GM23338 (cell line): ENCODE data around the gene KCNMA1.

Experiments
- CREB1 ChIP-seq: fragments of 250-450 bp; sonication (Bioruptor Pico); IDR thresholded peaks from 2 replicates; pipeline ENCODE4 v1.5.0; 2020; ENCODE audit warnings: low read depth, mild to moderate bottlenecking, moderate library complexity
- EZH2 ChIP-seq: fragments of 200-600 bp; sonication (generic); IDR thresholded peaks from one replicate; pipeline ENCODE4 v1.8.0; 2017; ENCODE audit warnings: antibody characterized with exemption, mild to moderate bottlenecking, low read depth; ENCODE audit not compliant: unreplicated experiment
- EZH2phosphoT487 ChIP-seq: fragments of 200-600 bp; sonication (generic); IDR thresholded peaks from one replicate; pipeline ENCODE4 v1.8.1; 2018; ENCODE audit warnings: antibody characterized with exemption; ENCODE audit not compliant: unreplicated experiment
- JUNB ChIP-seq: IDR thresholded peaks from one replicate; pipeline ENCODE4 v1.6.1; 2016; ENCODE audit warnings: antibody characterized with exemption; ENCODE audit not compliant: unreplicated experiment
- NANOG ChIP-seq: IDR thresholded peaks from 2 replicates; pipeline ENCODE4 v1.6.1; 2016; ENCODE audit warnings: antibody characterized with exemption, borderline replicate concordance
- POLR2AphosphoS5 ChIP-seq: IDR thresholded peaks from 2 replicates; pipeline ENCODE4 v1.6.1; 2016; ENCODE audit warnings: antibody characterized with exemption, low read depth
- STAT1 ChIP-seq: IDR thresholded peaks from one replicate; pipeline ENCODE4 v1.6.1; 2016; ENCODE audit warnings: antibody characterized with exemption; ENCODE audit not compliant: unreplicated experiment
- ZNF114 ChIP-seq: fragments of 250-450 bp; sonication (Bioruptor Pico); IDR thresholded peaks from 2 replicates; pipeline ENCODE4 v1.5.0; 2020; ENCODE audit warnings: mild to moderate bottlenecking, moderate library complexity
- ZNF331 ChIP-seq: fragments of 250-450 bp; sonication (Bioruptor Pico); IDR thresholded peaks from 2 replicates; pipeline ENCODE4 v1.5.0; 2020; ENCODE audit warnings: low read depth, mild to moderate bottlenecking, moderate library complexity
- TF ChIP-seq, protein P1 (sequence below), 2 experiments: fragments of 200-600 bp in 1 of 2; sonication (generic) in 1 of 2; conservative IDR thresholded peaks; 2 replicates each; pipeline versions ENCODE4 v1.5.1 to v1.6.1; 2016 to 2017; ENCODE audit warnings: antibody characterized with exemption in 2 of 2, low read depth in 2 of 2, mild to moderate bottlenecking in 2 of 2, moderate library complexity in 1 of 2
- TF ChIP-seq, protein P2 (sequence below): IDR thresholded peaks from 2 replicates; pipeline ENCODE4 v1.6.1; 2016; ENCODE audit warnings: antibody characterized with exemption
- TF ChIP-seq, protein P3 (sequence below): IDR thresholded peaks from one replicate; pipeline ENCODE4 v1.6.1; 2018; ENCODE audit warnings: antibody characterized with exemption; ENCODE audit not compliant: unreplicated experiment

DNA sequence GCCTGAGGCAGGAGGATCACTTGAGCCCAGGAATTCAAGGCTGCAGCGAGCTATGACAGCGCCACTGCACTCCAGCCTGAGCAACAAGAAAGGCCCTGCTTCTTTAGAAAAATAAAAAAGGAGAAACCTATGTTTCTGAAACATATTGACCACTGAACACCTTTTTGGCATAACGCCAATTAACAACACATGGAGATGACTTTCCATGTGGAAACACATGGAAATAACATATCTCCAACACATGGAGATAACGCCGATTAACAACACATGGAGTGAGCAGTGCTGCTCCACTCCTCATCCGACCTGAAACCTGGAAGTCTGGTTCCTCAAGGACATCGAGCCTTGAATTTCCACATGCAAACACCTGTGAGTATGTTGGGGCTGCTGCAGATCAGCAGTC, 126.9 kb downstream of the KCNMA1 start:
- TF ChIP-seq, protein P1, sequence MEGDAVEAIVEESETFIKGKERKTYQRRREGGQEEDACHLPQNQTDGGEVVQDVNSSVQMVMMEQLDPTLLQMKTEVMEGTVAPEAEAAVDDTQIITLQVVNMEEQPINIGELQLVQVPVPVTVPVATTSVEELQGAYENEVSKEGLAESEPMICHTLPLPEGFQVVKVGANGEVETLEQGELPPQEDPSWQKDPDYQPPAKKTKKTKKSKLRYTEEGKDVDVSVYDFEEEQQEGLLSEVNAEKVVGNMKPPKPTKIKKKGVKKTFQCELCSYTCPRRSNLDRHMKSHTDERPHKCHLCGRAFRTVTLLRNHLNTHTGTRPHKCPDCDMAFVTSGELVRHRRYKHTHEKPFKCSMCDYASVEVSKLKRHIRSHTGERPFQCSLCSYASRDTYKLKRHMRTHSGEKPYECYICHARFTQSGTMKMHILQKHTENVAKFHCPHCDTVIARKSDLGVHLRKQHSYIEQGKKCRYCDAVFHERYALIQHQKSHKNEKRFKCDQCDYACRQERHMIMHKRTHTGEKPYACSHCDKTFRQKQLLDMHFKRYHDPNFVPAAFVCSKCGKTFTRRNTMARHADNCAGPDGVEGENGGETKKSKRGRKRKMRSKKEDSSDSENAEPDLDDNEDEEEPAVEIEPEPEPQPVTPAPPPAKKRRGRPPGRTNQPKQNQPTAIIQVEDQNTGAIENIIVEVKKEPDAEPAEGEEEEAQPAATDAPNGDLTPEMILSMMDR (conservative IDR thresholded peaks at IDR 0.05; ENCODE audit: low read depth in 2 of 2) = no peak
- TF ChIP-seq, protein P2, sequence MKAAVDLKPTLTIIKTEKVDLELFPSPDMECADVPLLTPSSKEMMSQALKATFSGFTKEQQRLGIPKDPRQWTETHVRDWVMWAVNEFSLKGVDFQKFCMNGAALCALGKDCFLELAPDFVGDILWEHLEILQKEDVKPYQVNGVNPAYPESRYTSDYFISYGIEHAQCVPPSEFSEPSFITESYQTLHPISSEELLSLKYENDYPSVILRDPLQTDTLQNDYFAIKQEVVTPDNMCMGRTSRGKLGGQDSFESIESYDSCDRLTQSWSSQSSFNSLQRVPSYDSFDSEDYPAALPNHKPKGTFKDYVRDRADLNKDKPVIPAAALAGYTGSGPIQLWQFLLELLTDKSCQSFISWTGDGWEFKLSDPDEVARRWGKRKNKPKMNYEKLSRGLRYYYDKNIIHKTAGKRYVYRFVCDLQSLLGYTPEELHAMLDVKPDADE = no peak
- TF ChIP-seq EZH2 (no peak), CREB1 (CRISPR knock-in tag) (no peak), POLR2AphosphoS5 (no peak), EZH2phosphoT487 (no peak), NANOG (no peak), ZNF331 (no peak), JUNB (no peak), ZNF114 (no peak), STAT1 (no peak)
- TF ChIP-seq, protein P3, sequence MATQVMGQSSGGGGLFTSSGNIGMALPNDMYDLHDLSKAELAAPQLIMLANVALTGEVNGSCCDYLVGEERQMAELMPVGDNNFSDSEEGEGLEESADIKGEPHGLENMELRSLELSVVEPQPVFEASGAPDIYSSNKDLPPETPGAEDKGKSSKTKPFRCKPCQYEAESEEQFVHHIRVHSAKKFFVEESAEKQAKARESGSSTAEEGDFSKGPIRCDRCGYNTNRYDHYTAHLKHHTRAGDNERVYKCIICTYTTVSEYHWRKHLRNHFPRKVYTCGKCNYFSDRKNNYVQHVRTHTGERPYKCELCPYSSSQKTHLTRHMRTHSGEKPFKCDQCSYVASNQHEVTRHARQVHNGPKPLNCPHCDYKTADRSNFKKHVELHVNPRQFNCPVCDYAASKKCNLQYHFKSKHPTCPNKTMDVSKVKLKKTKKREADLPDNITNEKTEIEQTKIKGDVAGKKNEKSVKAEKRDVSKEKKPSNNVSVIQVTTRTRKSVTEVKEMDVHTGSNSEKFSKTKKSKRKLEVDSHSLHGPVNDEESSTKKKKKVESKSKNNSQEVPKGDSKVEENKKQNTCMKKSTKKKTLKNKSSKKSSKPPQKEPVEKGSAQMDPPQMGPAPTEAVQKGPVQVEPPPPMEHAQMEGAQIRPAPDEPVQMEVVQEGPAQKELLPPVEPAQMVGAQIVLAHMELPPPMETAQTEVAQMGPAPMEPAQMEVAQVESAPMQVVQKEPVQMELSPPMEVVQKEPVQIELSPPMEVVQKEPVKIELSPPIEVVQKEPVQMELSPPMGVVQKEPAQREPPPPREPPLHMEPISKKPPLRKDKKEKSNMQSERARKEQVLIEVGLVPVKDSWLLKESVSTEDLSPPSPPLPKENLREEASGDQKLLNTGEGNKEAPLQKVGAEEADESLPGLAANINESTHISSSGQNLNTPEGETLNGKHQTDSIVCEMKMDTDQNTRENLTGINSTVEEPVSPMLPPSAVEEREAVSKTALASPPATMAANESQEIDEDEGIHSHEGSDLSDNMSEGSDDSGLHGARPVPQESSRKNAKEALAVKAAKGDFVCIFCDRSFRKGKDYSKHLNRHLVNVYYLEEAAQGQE = no peak
